Germinal center (tissue), 1 donor: Measurements from ENCODE around the gene CRBN.

ENCODE experiments used
- DNase-seq: peaks from one replicate; pipeline ENCODE4 v3.0.0; 2012; ENCODE audit warnings: mixed read lengths, low spot score

The CRBN gene

GRCh38 chr3:3110299-3110630, 69.2 kb downstream of the CRBN start, which contains the start of gene IL5RA:
IL5RA (minus strand) TSS chr3:3110374; CDS start chr3:3104984, 5,390 bp downstream.
- DNase-seq = no peak

DNA sequence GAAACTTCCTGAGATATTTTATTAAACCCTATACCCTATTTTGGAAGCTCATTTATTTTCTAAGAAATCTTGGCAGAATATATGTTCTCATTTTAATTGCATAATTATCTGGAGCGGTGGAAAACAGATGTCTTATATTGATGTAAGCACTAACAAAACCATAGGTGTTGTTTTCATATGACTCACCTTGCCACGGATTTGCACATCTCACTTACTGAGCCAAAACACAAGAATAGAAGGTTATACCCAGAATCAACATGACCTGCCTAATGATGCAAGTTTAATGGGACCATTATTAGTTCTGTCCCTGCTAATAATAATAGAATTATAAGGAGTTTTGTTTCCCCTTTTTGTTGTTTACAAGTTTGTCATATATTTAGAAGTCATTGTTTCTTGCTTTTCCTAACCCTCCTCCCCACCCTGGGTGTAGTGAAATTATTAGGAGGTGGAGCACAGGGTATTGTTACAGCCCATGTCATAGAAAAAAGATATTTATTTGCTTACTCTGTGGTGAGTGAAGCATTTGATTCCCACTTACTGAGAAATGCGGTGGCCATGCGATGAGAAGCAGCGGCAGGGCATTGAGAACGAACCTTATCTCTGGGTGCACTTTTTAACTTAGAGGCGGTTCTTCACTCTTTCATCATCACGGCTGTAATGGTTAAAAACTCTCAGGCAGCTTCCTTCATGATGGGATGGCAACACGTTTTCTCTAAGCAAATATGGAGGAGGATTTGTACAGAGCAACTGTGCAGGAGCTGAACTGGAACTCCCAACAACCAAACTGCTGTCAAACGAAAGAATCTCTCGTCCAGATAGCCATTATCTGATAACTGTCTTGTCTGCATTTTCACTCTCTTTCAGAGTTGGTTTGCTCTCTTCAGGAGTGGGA, 69.8 kb downstream of the CRBN start:
- DNase-seq = no peak

DNA sequence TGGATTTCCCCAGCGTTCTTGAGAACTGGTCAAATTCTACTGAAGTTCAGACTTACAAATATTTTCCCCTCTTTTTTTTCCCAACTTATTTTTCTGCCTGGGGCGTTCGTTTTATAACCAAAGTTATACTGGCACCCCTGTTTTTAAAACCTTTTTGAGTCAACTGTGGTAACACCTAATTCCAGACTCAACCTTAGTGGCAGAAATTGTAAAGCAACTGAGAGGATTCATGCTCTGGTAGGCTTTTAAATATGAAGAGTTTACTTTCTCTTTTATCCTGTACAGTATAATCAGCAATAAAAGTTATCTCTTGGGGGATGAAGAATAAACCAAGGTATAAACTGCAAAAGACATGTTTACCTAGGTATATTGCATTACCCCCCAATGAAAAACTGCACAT, 71.6 kb downstream of the CRBN start:
- no peak for DNase-seq

- no peak for DNase-seq
Observed at GRCh38 chr3:3107181-3107580, 72.3 kb downstream of the CRBN start.

GRCh38 chr3:3105815-3106214, 73.7 kb downstream of the CRBN start:
- DNase-seq = no peak

DNA sequence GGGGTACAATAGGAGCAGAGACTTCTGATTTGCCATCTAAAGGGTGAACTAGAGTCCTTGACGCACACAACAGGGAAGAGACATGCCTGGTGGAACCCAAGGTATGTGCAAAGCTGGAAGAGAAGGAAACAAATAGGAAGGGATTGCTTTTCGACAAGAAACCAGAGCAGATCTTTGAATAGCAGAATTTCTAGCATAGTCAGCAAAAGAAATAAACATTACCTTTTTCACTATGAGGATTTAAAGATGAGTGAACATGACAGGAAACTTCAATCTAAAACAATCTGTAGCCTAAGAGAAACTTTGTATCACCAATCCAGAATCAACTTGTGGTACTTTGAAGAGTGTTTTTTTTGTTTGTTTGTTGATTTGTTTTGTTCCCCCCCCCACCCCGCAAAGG, 74.2 kb downstream of the CRBN start:
- no peak for DNase-seq

DNA sequence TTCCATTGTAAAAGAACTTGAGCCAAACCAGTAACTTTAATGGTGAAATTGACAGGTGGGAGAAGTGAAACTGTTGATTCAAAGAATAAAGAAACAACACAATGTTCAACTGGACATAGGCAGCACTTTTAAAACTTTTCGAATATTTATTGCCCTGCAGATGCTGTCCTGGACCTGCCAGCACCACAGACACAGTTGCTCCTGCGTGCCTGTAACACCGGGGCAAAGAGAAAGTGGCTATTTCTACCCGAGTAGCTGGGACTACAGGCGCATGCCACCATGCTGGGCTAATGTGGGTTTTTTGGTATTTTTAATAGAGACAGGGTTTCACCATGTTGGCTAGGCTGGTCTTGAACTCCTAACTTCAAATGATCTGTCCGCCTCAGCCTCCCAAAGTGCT, 76.7 kb downstream of the CRBN start:
- DNase-seq = no peak

DNA sequence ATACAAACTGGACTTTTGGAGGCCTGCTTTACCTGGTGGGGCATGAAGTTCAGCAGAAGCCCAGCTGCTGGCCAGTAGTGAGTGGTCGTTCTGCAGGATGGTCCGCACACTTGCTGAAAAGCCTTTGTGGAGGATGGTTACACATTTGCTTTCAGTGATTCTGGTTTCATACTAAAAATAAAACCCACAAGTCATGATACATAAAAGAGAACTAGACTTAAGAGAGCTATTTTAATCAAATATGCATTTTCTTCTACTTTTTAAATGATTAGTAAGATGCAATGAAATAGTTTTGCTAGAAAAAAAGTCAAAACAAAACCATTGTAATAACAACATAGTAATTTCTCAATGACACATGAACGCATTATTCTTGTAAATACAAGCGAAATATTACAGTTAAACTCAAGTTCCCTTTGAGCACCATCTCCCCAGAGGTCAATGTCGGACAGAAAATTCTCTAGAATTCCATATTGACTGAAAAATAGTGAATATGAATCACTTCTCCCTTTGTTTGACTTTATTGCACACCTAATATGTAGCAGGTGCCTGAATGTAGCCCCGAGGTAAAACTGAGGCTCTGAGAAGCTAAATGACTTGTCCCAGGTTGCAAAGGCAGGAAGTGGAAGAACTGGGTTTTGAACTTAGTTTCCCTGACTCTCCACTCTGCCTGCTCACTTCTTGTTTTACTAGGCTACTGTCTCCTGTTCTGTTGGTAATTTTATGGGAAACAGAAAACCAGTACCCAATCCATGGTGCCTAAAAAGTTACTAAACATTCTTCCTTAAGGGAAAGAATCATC, 77.6 kb downstream of the CRBN start:
- DNase-seq = no peak
